C4-2B (cell line): ENCODE measurements around the gene PACRG.

Source experiments
- H3K27ac ChIP-seq: fragments of 450-650 bp; 2 replicates; pipeline ENCODE4 v1.5.1; 2017
- ZFX ChIP-seq: fragments of 450-650 bp; IDR thresholded peaks from 2 replicates; pipeline ENCODE4 v1.6.1; 2017
- TF ChIP-seq, protein P1 (sequence below): fragments of 450-650 bp; conservative IDR thresholded peaks from 2 replicates; pipeline ENCODE4 v1.5.1; 2017; ENCODE audit warnings: mild to moderate bottlenecking

Gene PACRG

GRCh38 chr6:163192591-163192990 is 464.8 kb downstream of the PACRG start:
- no peak overlapping the region for H3K27ac ChIP-seq
- TF ChIP-seq, protein P1, sequence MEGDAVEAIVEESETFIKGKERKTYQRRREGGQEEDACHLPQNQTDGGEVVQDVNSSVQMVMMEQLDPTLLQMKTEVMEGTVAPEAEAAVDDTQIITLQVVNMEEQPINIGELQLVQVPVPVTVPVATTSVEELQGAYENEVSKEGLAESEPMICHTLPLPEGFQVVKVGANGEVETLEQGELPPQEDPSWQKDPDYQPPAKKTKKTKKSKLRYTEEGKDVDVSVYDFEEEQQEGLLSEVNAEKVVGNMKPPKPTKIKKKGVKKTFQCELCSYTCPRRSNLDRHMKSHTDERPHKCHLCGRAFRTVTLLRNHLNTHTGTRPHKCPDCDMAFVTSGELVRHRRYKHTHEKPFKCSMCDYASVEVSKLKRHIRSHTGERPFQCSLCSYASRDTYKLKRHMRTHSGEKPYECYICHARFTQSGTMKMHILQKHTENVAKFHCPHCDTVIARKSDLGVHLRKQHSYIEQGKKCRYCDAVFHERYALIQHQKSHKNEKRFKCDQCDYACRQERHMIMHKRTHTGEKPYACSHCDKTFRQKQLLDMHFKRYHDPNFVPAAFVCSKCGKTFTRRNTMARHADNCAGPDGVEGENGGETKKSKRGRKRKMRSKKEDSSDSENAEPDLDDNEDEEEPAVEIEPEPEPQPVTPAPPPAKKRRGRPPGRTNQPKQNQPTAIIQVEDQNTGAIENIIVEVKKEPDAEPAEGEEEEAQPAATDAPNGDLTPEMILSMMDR: no peak
- no peak for TF ChIP-seq ZFX

GRCh38 chr6:163193326-163193725 is 465.6 kb downstream of the PACRG start:
- TF ChIP-seq, protein P1: no peak
- no peak for TF ChIP-seq ZFX
- no peak overlapping the region for H3K27ac ChIP-seq

- H3K27ac ChIP-seq: no peak overlapping the region
- TF ChIP-seq ZFX: no peak
Observed at GRCh38 chr6:163195721-163196691, 468.2 kb downstream of the PACRG start.

GRCh38 chr6:163197839-163198238 is 470.1 kb downstream of the PACRG start:
- H3K27ac ChIP-seq: no peak overlapping the region
- no peak for TF ChIP-seq ZFX
- TF ChIP-seq, protein P1: no peak

DNA sequence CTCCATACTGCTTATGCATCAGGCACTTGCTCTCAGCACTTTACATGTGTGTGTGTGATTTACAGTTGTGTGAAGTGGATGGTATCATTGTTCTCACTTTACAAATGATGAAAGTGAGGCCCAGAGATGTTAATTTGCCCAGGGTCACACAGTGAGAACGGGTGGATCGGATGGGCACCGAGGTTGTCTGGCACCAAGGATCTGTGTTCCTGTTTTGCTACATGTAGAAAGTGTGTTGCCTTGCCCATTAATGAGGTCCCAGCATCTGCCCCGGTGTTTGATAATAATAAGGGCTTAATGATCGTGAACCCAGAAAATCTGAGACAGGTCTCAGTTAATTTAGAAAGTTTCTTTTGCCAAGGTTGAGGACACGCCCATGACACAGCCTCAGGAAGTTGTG is 470.6 kb downstream of the PACRG start:
- TF ChIP-seq, protein P1: no peak
- no peak for TF ChIP-seq ZFX

GRCh38 chr6:163199371-163199770 is 471.6 kb downstream of the PACRG start:
- TF ChIP-seq ZFX: no peak
- TF ChIP-seq, protein P1: no peak
- no peak overlapping the region for H3K27ac ChIP-seq

More for the DNA sequence above, 470.6 kb downstream of the PACRG start:
- H3K27ac ChIP-seq: no peak overlapping the region

DNA sequence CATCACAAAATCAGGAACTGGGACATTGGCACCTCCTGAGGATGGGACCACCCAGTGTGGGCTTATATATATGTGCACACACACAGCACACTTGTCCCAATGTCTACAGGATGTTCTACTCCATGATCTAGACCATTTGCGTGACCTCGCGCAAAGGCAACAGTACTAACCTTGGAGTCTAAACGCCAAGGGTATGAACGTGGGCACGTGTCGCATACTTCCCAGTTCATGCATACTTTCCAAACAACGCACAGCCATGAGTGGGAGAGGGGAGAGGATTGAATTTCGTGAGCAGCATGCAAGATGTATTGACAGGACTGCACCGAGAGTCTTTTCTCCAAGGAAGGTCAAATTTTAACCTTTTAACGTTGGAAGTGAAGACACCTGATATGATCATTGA is 472.5 kb downstream of the PACRG start:
- no peak overlapping the region for H3K27ac ChIP-seq
- TF ChIP-seq ZFX: no peak
- TF ChIP-seq, protein P1: no peak
